Sciatic nerve (tissue), 1 donor: ENCODE results near the gene ITPRID2. TPM values are rescaled to one million over a fixed set of nuclear protein-coding genes. Genes with fewer than 3 reads are reported as not detected.

Experiments used
- total RNA-seq: library from RNA; stranded (reverse); fragmentation: NEBNext Ultra II Directional; extraction: Animal tissue kit (Norgen Biotek cat#: 25700); gene quantifications from one replicate; pipeline ENCODE4 v1.2.1, GENCODE V29; 2021
- donor health status: DM: no; HTN: no; CAD: no.

Gene ITPRID2
- total RNA-seq, 1 donor from 2014 or later, result 521 TPM

Other genes with a start within 250 kb of the ITPRID2 start
- not detected for gene CERKL, start 234.6 kb upstream of the ITPRID2 start, total RNA-seq
- not detected for gene NEUROD1, start 211.2 kb upstream of the ITPRID2 start, total RNA-seq
- 18.1 TPM for gene PPP1R1C, start 94.1 kb downstream of the ITPRID2 start, total RNA-seq